ENCODE results near the gene SLC27A2.

- no peak for TF ChIP-seq EZH2 (IDR thresholded peaks at IDR 0.05)
- TF ChIP-seq POLR2AphosphoS5 (IDR thresholded peaks at IDR 0.05; ENCODE audit: borderline replicate concordance, low read depth, low read length), result no peak
- TF ChIP-seq FOXP2 (optimal IDR thresholded peaks at IDR 0.05; ENCODE audit: control extremely low read depth, extremely low read length, insufficient read depth), result no peak
Measured at GRCh38 chr15:50232791-50233190, 50.8 kb downstream of the SLC27A2 start.
